GM12891 (cell line): ENCODE data around the gene MAP2K7.

ENCODE experiments used
- POLR2A ChIP-seq: IDR thresholded peaks from 2 replicates; pipeline ENCODE4 v1.6.1; 2011; ENCODE audit warnings: low read depth, low read length, control low read depth
- POLR2AphosphoS5 ChIP-seq: IDR thresholded peaks from 2 replicates; pipeline ENCODE4 v1.6.1; 2011; ENCODE audit warnings: low read depth, low read length, control low read depth
- SPI1 ChIP-seq: IDR thresholded peaks from 2 replicates; pipeline ENCODE4 v1.6.1; 2011; ENCODE audit warnings: low read depth, low read length, control low read depth
- TAF1 ChIP-seq: IDR thresholded peaks from 2 replicates; pipeline ENCODE4 v1.6.1; 2011; ENCODE audit warnings: low read depth, low read length, control low read depth

GRCh38 chr19:7923295-7924191 is 19.9 kb downstream of the MAP2K7 start:
- TF ChIP-seq POLR2A, result no peak
- TF ChIP-seq POLR2AphosphoS5, result no peak
- no peak for TF ChIP-seq TAF1
- no peak for TF ChIP-seq SPI1
